Mucosa of stomach (tissue), 1 donor: ENCODE results near the gene RGS14.
"Not testable (repeated sequence)": the region's sequence is repeated elsewhere in the genome, so short reads cannot be mapped to it uniquely, and the experiment has no call there.

Experiments used
- H3K27me3 ChIP-seq: one replicate; pipeline ENCODE4 v1.7.0; 2013; ENCODE audit warnings: mild to moderate bottlenecking, low read length; ENCODE audit not compliant: control insufficient read depth, insufficient read depth
- H3K36me3 ChIP-seq: one replicate; pipeline ENCODE4 v1.7.0; 2013; ENCODE audit warnings: low read length; ENCODE audit not compliant: control insufficient read depth, insufficient read depth
- H3K4me1 ChIP-seq: one replicate; pipeline ENCODE4 v1.7.0; 2013; ENCODE audit warnings: mild to moderate bottlenecking, low read length; ENCODE audit not compliant: control insufficient read depth, insufficient read depth
- H3K4me3 ChIP-seq: one replicate; pipeline ENCODE4 v1.7.0; 2013; ENCODE audit warnings: low read length
- H3K9ac ChIP-seq: one replicate; pipeline ENCODE4 v1.7.0; 2013; ENCODE audit warnings: mild to moderate bottlenecking, low read length, moderate library complexity
- H3K9me3 ChIP-seq: one replicate; pipeline ENCODE4 v1.7.0; 2013; ENCODE audit warnings: mild to moderate bottlenecking, low read length, moderate library complexity; ENCODE audit not compliant: control insufficient read depth
- donor health status: Pancreatic carcinoma.

Gene RGS14

GRCh38 chr5:177371120-177372033 lies 13.7 kb downstream of the RGS14 start:
- peak overlapping the region; percentile 57 for H3K9ac ChIP-seq
- peaks cover 48% of the 10 kb centered on the region for H3K4me1 ChIP-seq

GRCh38 chr5:177372034-177372896 lies 14.5 kb downstream of the RGS14 start:
- Histone ChIP-seq H3K4me3 (no peak overlapping the region), H3K27me3 (no peaks in the 10 kb centered on the region), H3K9ac (no peak overlapping the region), H3K36me3 (no peaks in the 10 kb centered on the region), H3K4me1 (peaks cover 41% of the 10 kb centered on the region), H3K9me3 (no peaks in the 10 kb centered on the region)

More at GRCh38 chr5:177371120-177372033, 13.7 kb downstream of the RGS14 start:
- H3K27me3 ChIP-seq: no peaks in the 10 kb centered on the region
- H3K9me3 ChIP-seq: no peaks in the 10 kb centered on the region
- no peak overlapping the region for H3K4me3 ChIP-seq
- no peaks in the 10 kb centered on the region for H3K36me3 ChIP-seq

GRCh38 chr5:177372910-177373309 lies 15.2 kb downstream of the RGS14 start:
- no peaks in the 10 kb centered on the region for H3K9me3 ChIP-seq
- peaks cover 35% of the 10 kb centered on the region for H3K4me1 ChIP-seq
- H3K4me3 ChIP-seq: no peak overlapping the region
- no peaks in the 10 kb centered on the region for H3K27me3 ChIP-seq
- no peak overlapping the region for H3K9ac ChIP-seq
- no peaks in the 10 kb centered on the region for H3K36me3 ChIP-seq

GRCh38 chr5:177373806-177374205 lies 16.1 kb downstream of the RGS14 start:
- no peaks in the 10 kb centered on the region for H3K27me3 ChIP-seq
- no peaks in the 10 kb centered on the region for H3K36me3 ChIP-seq
- H3K9ac ChIP-seq: no peak overlapping the region
- no peak overlapping the region for H3K4me3 ChIP-seq
- no peaks in the 10 kb centered on the region for H3K9me3 ChIP-seq
- peaks cover 26% of the 10 kb centered on the region for H3K4me1 ChIP-seq

- Histone ChIP-seq H3K4me3 (no peak overlapping the region), H3K9ac (no peak overlapping the region), H3K9me3 (no peaks in the 10 kb centered on the region), H3K36me3 (no peaks in the 10 kb centered on the region), H3K27me3 (no peaks in the 10 kb centered on the region), H3K4me1 (peaks cover 24% of the 10 kb centered on the region)
These were observed 16.5 kb downstream of the RGS14 start for GRCh38 chr5:177374211-177374610.

GRCh38 chr5:177375516-177375915 lies 17.8 kb downstream of the RGS14 start:
- H3K9me3 ChIP-seq, H3K9ac ChIP-seq, H3K27me3 ChIP-seq, H3K36me3 ChIP-seq, H3K4me3 ChIP-seq: not testable (repeated sequence)
- H3K4me1 ChIP-seq: peaks cover 14% of the 10 kb centered on the region

GRCh38 chr5:177376107-177376506 lies 18.4 kb downstream of the RGS14 start:
- Histone ChIP-seq H3K36me3 (no peaks in the 10 kb centered on the region), H3K27me3 (no peaks in the 10 kb centered on the region), H3K4me1 (peaks cover 11% of the 10 kb centered on the region)

GRCh38 chr5:177377851-177378776 lies 20.4 kb downstream of the RGS14 start:
- no peaks in the 10 kb centered on the region for H3K27me3 ChIP-seq
- no peak overlapping the region for H3K4me3 ChIP-seq
- H3K36me3 ChIP-seq: no peaks in the 10 kb centered on the region
- H3K9me3 ChIP-seq: no peaks in the 10 kb centered on the region
- H3K4me1 ChIP-seq: peaks cover 4% of the 10 kb centered on the region
- no peak overlapping the region for H3K9ac ChIP-seq

More at GRCh38 chr5:177376107-177376506, 18.4 kb downstream of the RGS14 start:
- Histone ChIP-seq H3K9ac (no peak overlapping the region), H3K9me3 (no peaks in the 10 kb centered on the region), H3K4me3 (no peak overlapping the region)

- H3K9ac ChIP-seq: no peak overlapping the region
- H3K4me3 ChIP-seq: no peak overlapping the region
- no peaks in the 10 kb centered on the region for H3K27me3 ChIP-seq
- no peaks in the 10 kb centered on the region for H3K9me3 ChIP-seq
- H3K4me1 ChIP-seq: peaks cover 4% of the 10 kb centered on the region
- no peaks in the 10 kb centered on the region for H3K36me3 ChIP-seq
These were observed 21.5 kb downstream of the RGS14 start for GRCh38 chr5:177378884-177379883.

- H3K4me1 ChIP-seq: peaks cover 4% of the 10 kb centered on the region
- H3K9me3 ChIP-seq: no peaks in the 10 kb centered on the region
- H3K4me3 ChIP-seq: no peak overlapping the region
- no peaks in the 10 kb centered on the region for H3K27me3 ChIP-seq
- H3K9ac ChIP-seq: no peak overlapping the region
- no peaks in the 10 kb centered on the region for H3K36me3 ChIP-seq
These were observed 23.0 kb downstream of the RGS14 start for GRCh38 chr5:177380805-177381126.
